Body of pancreas (tissue), 4 donors: ENCODE measurements around the gene ZNF747. TPM values are rescaled to one million over a fixed set of nuclear protein-coding genes. Genes with fewer than 3 reads are reported as not detected.

ENCODE experiments used
- ATAC-seq: fragments of 150-250 bp; one replicate; pipeline ENCODE4 v1.9.1; 2016
- DNase-seq, 4 donors: peaks; one replicate each; pipeline ENCODE4 v3.0.0-alpha.2; 2019
- H3K27ac ChIP-seq, 4 donors: fragments of 200-600 bp; sonication (generic); 1 replicate in 3 of 4; 2 replicates in 1 of 4; pipeline versions ENCODE4 v1.5.1 to v1.6.1; 2016 to 2019; ENCODE audit warnings: mild to moderate bottlenecking in 1 of 4, mixed read lengths in 1 of 4, moderate library complexity in 1 of 4
- H3K27me3 ChIP-seq, 2 donors: fragments of 200-600 bp; sonication (generic); one replicate each; pipeline ENCODE4 v1.6.0; 2016; ENCODE audit warnings: mild to moderate bottlenecking in 1 of 2
- H3K36me3 ChIP-seq, 2 donors: fragments of 200-600 bp; sonication (generic); replicated peaks in 1 of 2; 2 replicates each; pipeline ENCODE4 v1.5.1; 2016; ENCODE audit warnings: low read depth in 2 of 2; ENCODE audit not compliant: insufficient read depth in 1 of 2
- H3K4me1 ChIP-seq: fragments of 200-600 bp; sonication (generic); one replicate; pipeline ENCODE4 v1.6.0; 2016
- H3K4me3 ChIP-seq, 2 donors: fragments of 200-600 bp; sonication (generic); 1 replicate in 1 of 2; 2 replicates in 1 of 2; pipeline ENCODE4 v1.5.1; 2016 to 2019
- H3K9me3 ChIP-seq, 3 donors: fragments of 200-600 bp; sonication (generic); 1 replicate in 2 of 3; 2 replicates in 1 of 3; pipeline ENCODE4 v1.5.1; 2016
- CTCF ChIP-seq, 7 experiments: fragments of 450-650 bp in 4 of 7; fragments of 200-600 bp in 3 of 7; sonication (generic) in 3 of 7; IDR thresholded peaks; one replicate each; pipeline ENCODE4 v1.5.1; 2016 to 2019; ENCODE audit warnings: antibody characterized with exemption in 7 of 7
- POLR2A ChIP-seq, 3 donors: fragments of 450-650 bp; IDR thresholded peaks; one replicate each; pipeline ENCODE4 v1.6.1; 2016; ENCODE audit warnings: antibody characterized with exemption in 3 of 3, mild to moderate bottlenecking in 2 of 3
- WGBS, 2 donors: methylation state at CpG; one replicate each; pipeline ENCODE4 v1.1.5; 2017; 5-methylcytosine and 5-hydroxymethylcytosine counted together
- intact Hi-C: fragments of 100-400 bp; cut with DNase I; formaldehyde crosslinking; loops from one replicate; pipeline ENCODE4 v1.15.1; 2023
- total RNA-seq, 2 donors: library from RNA; depleted of rRNA; stranded (reverse); fragments of >200 nt; gene quantifications; one replicate each; pipeline ENCODE4 v1.1.0, GENCODE V29; 2016

The ZNF747 gene
- total RNA-seq, 2 donors from 2014 or later, result 10.2 to 11.4 TPM

DNA sequence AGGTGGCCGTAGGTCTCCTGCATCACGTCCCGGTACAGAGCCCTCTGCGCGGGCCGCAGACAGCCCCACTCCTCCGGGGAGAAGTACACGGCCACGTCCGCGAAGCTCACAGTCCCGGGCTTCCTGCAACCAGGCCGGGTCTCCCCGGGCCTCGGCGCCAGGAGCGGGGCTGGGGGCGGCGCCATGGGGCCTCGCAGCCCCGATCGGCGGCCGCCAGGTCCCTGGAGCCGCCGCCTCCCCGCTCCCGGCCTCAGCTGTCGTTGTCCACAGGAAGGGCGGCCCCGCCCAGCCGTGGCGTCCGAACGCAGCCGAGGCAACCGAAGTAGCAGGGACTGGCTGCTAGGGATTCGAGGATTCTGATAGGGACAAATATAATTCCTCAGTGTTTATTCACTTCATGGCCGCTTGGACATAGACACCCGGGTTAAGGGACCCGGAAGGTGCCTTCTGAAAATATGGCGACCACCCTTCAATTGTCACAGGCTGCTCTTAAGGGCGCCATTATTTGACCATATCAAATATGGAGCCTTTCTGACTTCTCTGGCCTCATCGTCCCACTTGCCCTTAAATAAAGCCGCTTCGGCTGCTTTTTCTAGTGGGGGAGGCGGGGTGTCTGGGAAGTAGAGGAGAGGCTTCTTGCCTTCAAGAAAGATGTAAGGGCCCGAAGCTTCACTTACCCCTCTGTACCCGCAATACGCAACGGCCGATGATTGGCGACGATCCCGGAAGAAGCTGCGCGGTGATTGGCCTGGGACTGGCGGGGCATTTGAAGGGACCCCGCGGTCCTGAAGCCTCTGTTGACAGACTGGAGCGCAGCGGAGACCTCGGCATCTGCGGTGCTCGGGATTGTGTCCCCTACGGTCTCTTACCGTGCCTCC is 37.0 kb upstream of the ZNF747 start, which contains the start of gene ZNF688:
ZNF688 (minus strand) TSS at position 270 of the 878 bp plus-strand sequence; CDS start at position 185, 85 bp downstream.
- Histone ChIP-seq H3K36me3 (no peaks in the 10 kb centered on the region), H3K4me3 (peak within 1 kb of the TSS; percentile 35 to 77), H3K27me3 (no peaks in the 10 kb centered on the region), H3K27ac (peak within 1 kb of the TSS; percentile 63 to 96 (median 93)), H3K9me3 (no peaks in the 10 kb centered on the region), H3K4me1 (peaks cover 19% of the 10 kb centered on the region)
- 0% methylated on average over 7 to 65 of the region's 67 CpGs for WGBS, 2 donors
- peak; percentile 44 to 75 (median 73) for TF ChIP-seq POLR2A (IDR thresholded peaks at IDR 0.05)
- TF ChIP-seq CTCF (IDR thresholded peaks at IDR 0.05), result peak in 1 of 7 experiments; percentile 14
- intact Hi-C loops, result no loop called here
- DNase-seq (peak; percentile 92 to 97 (median 92)), ATAC-seq (peak; percentile 84)

DNA sequence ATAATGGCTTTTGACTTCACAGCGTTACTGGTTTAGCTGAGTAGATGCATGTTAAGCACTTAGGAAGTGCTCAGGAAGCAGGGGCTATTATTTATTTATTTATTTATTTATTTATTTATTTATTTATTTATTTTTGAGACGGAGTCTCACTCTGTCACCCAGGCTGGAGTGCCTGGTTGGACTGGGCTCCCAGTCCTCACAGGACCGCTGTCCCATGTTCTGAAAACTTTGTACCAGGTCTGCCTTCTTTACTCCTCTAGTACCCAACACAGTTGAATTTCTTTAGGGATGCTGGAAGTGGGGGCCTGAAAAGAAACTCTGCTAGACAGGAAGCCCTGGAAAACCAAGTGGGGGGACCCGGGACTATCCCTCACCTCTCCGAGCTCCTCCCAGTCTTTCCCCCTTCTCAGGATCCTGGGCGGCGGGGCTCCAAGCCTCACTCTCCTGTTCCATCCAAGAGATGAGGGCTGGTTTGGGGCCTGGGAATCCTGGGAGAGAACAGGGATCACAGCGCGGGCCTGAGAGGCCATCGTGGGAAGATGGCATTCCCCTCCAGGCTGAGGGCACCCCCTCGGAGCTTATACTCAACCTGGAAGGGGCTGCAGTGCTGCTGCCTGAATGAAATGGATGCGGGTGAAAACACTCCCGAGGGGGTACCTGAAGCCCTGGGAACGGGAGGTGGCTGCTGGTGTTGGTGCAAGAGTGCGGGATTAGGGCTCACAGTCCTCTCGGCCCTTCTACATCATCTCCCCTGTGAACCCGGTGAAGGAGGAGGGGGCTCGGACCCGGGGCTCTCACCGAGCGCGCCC is 36.2 kb upstream of the ZNF747 start:
- peaks cover 19% of the 10 kb centered on the region for H3K4me1 ChIP-seq
- 11 to 15% methylated on average over 16 to 22 of the region's 22 CpGs for WGBS, 2 donors
- ATAC-seq (peak; percentile 4), DNase-seq (peak in 2 of 4 donors; percentile 28 to 35)
- intact Hi-C loops, result no loop called here
- H3K27me3 ChIP-seq, result no peaks in the 10 kb centered on the region
- TF ChIP-seq CTCF (IDR thresholded peaks at IDR 0.05) (no peak), POLR2A (IDR thresholded peaks at IDR 0.05) (no peak)
- no peaks in the 10 kb centered on the region for H3K9me3 ChIP-seq
- H3K4me3 ChIP-seq, result peak overlapping the region; percentile 35 to 77
- peak overlapping the region; percentile 63 to 96 (median 93) for H3K27ac ChIP-seq
- no peaks in the 10 kb centered on the region for H3K36me3 ChIP-seq

GRCh38 chr16:30569746-30570635 is 35.3 kb upstream of the ZNF747 start:
- WGBS, 2 donors, result 88 to 89% methylated on average over 15 to 43 of the region's 44 CpGs
- Histone ChIP-seq H3K27me3 (no peaks in the 10 kb centered on the region), H3K27ac (peak overlapping the region in 2 of 4 donors; percentile 14 to 94), H3K4me3 (no peak overlapping the region), H3K4me1 (peaks cover 19% of the 10 kb centered on the region), H3K9me3 (no peaks in the 10 kb centered on the region), H3K36me3 (no peaks in the 10 kb centered on the region)
- no peak for TF ChIP-seq POLR2A (IDR thresholded peaks at IDR 0.05)
- TF ChIP-seq CTCF (IDR thresholded peaks at IDR 0.05), result no peak
- intact Hi-C loops, result no loop called here
- no peak for ATAC-seq
- DNase-seq, result no peak

GRCh38 chr16:30569281-30569680 is 34.6 kb upstream of the ZNF747 start:
- 86 to 92% methylated on average over 3 of the region's 3 CpGs for WGBS, 2 donors
- no peak for TF ChIP-seq CTCF (IDR thresholded peaks at IDR 0.05)
- no peak for TF ChIP-seq POLR2A (IDR thresholded peaks at IDR 0.05)
- Histone ChIP-seq H3K4me1 (peaks cover 19% of the 10 kb centered on the region), H3K9me3 (no peaks in the 10 kb centered on the region), H3K36me3 (no peaks in the 10 kb centered on the region), H3K4me3 (no peak overlapping the region), H3K27ac (no peak overlapping the region), H3K27me3 (no peaks in the 10 kb centered on the region)
- intact Hi-C loops, result no loop called here
- DNase-seq (no peak), ATAC-seq (no peak)
